HG03354 (cell line): ENCODE measurements around the gene CCDC69.
"Not testable (repeated sequence)": the region's sequence is repeated elsewhere in the genome, so short reads cannot be mapped to it uniquely, and the experiment has no call there.

Experiments used
- ATAC-seq: cut with Tn5 transposase; IDR thresholded peaks from one replicate; pipeline ENCODE4 v1.9.1; 2021; ENCODE audit warnings: mild to moderate bottlenecking; ENCODE audit not compliant: unreplicated experiment, poor library complexity, severe bottlenecking

CCDC69 gene

DNA sequence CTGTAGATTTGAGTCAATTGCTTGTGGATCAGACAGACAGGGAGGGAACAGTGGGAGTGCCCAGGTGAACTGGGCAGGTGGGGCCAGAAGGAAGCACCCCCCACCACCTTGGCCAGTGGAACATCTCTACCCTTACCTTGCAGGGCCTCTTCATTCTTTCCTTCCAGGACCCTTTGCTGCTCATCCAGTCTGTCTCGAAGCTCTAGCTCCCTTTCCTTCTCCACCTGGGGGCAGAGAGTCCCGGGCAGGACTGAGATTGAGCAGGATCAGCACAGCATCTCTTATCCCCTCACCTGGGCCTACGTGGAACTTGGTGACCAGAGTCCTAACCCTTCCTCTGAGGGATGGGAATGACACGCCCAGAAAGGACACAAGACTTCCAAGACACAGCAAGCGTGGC, 25.0 kb downstream of the CCDC69 start:
- no peak for ATAC-seq

GRCh38 chr5:151197291-151197600, 26.6 kb downstream of the CCDC69 start:
- ATAC-seq: not testable (repeated sequence)

DNA sequence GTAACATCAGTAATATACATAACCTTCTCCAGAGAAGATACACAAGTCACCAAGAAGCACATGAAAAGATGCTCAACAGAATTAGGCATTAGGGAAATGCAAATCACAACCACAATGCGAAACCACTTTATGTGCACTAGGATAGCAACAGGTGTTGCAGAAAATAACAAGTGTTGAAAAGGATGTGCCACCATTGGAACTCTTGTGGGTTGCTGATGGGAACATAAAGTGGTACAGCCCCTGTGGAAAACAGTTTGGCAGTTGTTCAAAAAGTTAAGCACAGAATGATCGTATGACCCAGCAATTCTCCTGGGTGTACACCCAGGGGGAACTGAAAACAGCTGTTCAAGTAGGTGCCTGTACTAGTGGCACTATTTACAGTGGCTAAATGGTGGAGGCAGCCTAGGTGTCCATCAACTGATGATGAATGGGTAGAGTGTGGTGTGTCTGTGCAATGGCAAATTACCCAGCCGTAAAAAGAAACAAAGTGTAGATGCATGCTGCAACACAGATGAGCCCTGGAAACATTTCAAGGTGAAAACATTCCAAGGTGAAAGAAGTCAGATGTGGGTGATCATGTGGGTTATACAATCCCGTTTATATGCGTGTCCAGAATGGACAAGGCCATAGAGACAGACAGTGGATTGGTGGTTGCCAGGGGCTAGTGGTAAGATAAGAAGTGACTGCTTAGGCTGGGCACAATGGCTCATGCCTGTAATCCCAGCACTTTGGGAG, 27.2 kb downstream of the CCDC69 start:
- peak; percentile 91 for ATAC-seq

GRCh38 chr5:151195622-151196021, 28.3 kb downstream of the CCDC69 start:
- ATAC-seq: no peak

- no peak for ATAC-seq
Observed at GRCh38 chr5:151192626-151193025, 31.3 kb downstream of the CCDC69 start.

DNA sequence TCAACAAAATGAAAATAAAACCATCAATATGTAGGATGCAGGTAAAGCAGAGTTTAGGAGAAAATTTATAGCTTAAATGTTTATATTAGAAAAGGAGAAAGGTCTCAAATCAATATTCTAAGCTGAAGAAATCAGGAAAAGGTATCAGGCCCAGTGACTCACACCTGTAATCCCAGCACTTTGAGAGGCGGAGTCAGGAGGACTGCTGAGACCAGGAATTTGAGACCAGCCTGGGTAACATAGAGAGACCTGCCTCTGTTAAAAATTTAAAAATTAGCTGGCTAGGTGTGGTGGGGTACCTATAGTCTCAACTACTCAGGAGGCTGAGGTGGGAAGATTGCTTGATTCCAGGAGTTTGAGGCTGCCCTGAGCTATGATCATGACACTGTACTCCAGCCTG, 32.2 kb downstream of the CCDC69 start:
- no peak for ATAC-seq

GRCh38 chr5:151189151-151189550, 34.7 kb downstream of the CCDC69 start:
- ATAC-seq: no peak

DNA sequence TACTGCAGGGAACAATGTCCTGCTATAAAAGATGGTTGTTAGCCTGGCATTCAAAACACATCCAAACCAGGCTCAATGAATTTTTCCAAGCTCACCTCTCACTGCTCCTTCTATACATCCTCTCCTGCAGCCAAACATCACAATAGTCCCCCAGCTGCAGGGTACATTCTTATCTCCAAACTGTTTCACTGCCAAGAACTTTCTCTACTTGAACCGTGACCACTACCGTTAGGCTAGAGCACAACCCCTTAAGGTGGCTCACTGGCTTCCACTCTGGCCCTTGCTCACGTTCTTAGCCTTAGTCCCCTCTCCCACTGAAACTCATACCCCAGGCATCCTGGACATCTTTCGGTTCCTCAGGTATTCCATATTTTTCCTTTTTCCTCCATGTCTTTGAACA, 37.4 kb downstream of the CCDC69 start:
- ATAC-seq: no peak

DNA sequence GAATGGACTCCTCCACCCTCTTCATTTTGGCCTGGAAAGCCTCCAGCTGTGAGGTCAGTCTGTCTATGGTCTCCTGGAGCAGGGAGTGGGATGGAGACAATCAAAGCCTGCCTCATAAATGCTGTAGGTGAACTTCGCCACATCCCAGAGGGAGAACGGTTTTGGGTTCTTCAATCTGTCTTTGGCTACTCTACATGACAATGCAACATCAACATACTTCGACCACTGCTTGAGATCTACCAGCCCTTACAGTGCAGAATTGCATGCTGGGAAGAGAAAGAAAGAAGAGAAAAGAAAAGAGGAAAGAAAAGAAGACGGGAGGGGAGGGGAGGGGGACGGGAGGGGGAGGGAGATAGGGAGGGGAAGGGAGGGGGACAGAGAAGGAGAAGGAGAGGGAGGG, 37.8 kb downstream of the CCDC69 start:
- ATAC-seq: no peak

DNA sequence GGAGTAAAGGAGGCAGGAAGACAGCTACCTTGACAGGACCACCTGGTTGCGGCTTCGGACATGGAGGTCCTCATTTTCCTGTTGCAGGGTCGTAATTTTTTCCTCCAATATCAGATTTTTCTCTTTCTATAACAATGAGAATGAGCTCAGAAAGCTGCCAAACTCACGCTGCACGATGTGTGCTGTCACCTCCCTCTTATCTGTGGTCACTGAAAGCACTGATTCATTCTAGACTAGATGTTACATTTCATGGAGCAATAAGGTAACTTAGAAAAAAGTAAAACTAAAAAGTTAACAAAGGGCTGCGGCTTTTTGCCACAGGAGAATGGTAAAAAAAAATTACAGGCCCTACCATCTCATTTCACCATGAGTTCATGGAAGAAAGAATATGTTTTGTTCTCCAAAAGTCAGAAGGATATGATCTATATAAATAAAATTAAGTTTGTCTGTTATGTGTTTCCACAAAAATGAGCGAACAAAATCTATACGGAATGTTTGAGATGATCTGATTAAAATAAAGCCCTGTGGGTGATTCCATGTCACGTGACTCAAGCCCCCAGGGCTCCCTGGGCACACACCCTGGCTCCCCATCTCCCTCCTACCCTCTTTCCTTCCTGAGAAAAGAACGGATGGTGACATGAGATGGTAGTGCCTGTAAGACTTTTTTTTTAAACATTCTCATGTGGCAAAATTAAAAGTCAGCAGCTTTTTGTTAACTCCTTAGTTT, 39.4 kb downstream of the CCDC69 start:
- ATAC-seq: no peak

GRCh38 chr5:151183456-151184245, 40.2 kb downstream of the CCDC69 start:
- ATAC-seq: no peak

DNA sequence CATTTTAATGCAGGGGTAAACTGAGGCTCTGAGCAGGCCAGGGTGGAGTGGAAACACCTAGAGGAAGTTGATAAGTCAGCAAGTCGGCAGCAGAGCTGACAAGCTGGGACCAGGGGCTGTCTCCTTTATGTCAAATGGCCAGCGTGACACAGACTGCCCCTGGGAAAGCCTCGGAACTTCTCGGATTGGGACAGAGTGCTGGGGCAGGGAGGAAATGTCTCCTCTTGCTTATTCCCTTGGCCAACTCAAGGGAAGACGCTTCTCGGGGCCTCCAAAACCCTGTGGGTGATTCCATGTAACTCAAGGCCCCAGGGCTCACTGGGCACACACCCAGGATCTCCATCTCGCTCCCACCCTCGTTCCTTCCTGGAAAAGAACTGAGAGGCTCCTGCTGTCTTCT, 40.9 kb downstream of the CCDC69 start:
- no peak for ATAC-seq

GRCh38 chr5:151182524-151182900, 41.4 kb downstream of the CCDC69 start:
- no peak for ATAC-seq

GRCh38 chr5:151181818-151182523, 41.9 kb downstream of the CCDC69 start:
- no peak for ATAC-seq

GRCh38 chr5:151180291-151180690, 43.6 kb downstream of the CCDC69 start:
- no peak for ATAC-seq

- no peak for ATAC-seq
Observed at GRCh38 chr5:151179489-151179840, 44.4 kb downstream of the CCDC69 start.

GRCh38 chr5:151178777-151179488, 45.0 kb downstream of the CCDC69 start:
- no peak for ATAC-seq

- ATAC-seq: no peak
Observed at GRCh38 chr5:151178372-151178771, 45.5 kb downstream of the CCDC69 start.

DNA sequence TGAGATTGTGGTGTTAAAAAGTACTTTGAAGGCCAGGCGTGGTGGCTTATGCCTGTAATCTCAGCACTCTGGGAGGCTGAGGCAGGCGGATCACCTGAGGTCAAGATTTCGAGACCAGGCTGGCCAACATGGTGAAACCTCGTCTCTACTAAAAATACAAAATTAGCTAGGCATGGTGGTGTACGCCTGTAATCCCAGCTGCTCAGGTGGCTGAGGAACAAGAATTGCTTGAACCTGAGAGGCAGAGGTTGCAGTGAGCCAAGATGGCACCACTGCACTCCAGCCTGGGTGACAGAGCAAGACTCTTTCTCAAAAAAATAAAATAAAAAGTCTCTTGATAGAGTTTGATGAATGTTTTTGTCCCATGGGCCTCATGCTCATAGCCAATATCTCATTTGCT, 47.6 kb downstream of the CCDC69 start:
- not testable (repeated sequence) for ATAC-seq

GRCh38 chr5:151174612-151175101, 49.2 kb downstream of the CCDC69 start:
- no peak for ATAC-seq
